Ovary (tissue), 10 donors: ENCODE data around the gene SPTLC1. TPM values are rescaled to one million over a fixed set of nuclear protein-coding genes. Genes with fewer than 3 reads are reported as not detected.

Experiments
- DNase-seq, 5 donors: peaks; one replicate each; pipeline ENCODE4 v3.0.0-alpha.2; 2019 to 2020
- H3K27ac ChIP-seq, 2 donors: fragments of 200-600 bp; one replicate each; pipeline versions ENCODE4 v1.5.1 to v1.8.0; 2019 to 2022
- H3K27me3 ChIP-seq: fragments of 200-600 bp; one replicate; pipeline ENCODE4 v1.8.0; 2022
- H3K36me3 ChIP-seq: fragments of 200-600 bp; sonication (generic); one replicate; pipeline ENCODE4 v1.5.1; 2019
- H3K4me1 ChIP-seq: one replicate; pipeline ENCODE4 v1.8.1; 2013; ENCODE audit warnings: mild to moderate bottlenecking, moderate library complexity; ENCODE audit not compliant: insufficient read depth
- H3K4me3 ChIP-seq: fragments of 200-600 bp; sonication (generic); one replicate; pipeline ENCODE4 v1.5.1; 2017
- H3K9me3 ChIP-seq, 2 donors: fragments of 200-600 bp in 1 of 2; sonication (generic) in 1 of 2; one replicate each; pipeline versions ENCODE4 v1.5.1 to v1.8.1; 2013 to 2019; ENCODE audit warnings: mild to moderate bottlenecking in 1 of 2, moderate library complexity in 1 of 2
- EP300 ChIP-seq: sonication (generic); formaldehyde crosslinking; IDR thresholded peaks from one replicate; pipeline ENCODE4 v1.6.1; 2017; ENCODE audit warnings: antibody characterized with exemption
- POLR2A ChIP-seq: fragments of 450-650 bp; IDR thresholded peaks from one replicate; pipeline ENCODE4 v1.6.1; 2017; ENCODE audit warnings: antibody characterized with exemption, mild to moderate bottlenecking, moderate library complexity
- WGBS, 3 donors: extraction: QIAGEN DNeasy Blood & Tissue Kit in 1 of 3; methylation state at CpG; one replicate each; pipeline versions ENCODE4 v1.1.5 to v1.1.7; 2013 to 2017; 5-methylcytosine and 5-hydroxymethylcytosine counted together
- intact Hi-C, 4 donors: fragments of 100-400 bp; cut with DNase I; formaldehyde crosslinking; loops; one replicate each; pipeline versions ENCODE4 v1.11.0 to v1.15.1; 2022 to 2023
- long read RNA-seq, 3 donors: library from polyadenylated mRNA in 2 of 3; unstranded in 2 of 3; transcript quantifications; one replicate each; pipeline ENCODE4 v2.0.0 and lab custom pipeline, GENCODE V29; 2021 to 2026
- polyA plus RNA-seq, 2 donors: library from polyadenylated mRNA; stranded (reverse); fragments of 200-250 nt in 1 of 2; fragments of 350-450 nt in 1 of 2; fragmentation: Illumina TruSeq in 1 of 2; extraction: RNeasy Lipid Tissue Mini Kit (QIAGEN cat#74804) in 1 of 2; gene quantifications; one replicate each; pipeline ENCODE4 v1.2.3, GENCODE V29; 2013 to 2014
- total RNA-seq, 7 donors: library from RNA; depleted of rRNA in 2 of 7; stranded (reverse); fragments of >200 nt in 2 of 7; fragmentation: NEBNext Ultra II Directional in 3 of 7; extraction: Animal tissue kit (Norgen Biotek cat#: 25700) in 3 of 7; gene quantifications; one replicate each; pipeline versions ENCODE4 v1.1.0 to v1.2.4, GENCODE V29; 2016 to 2023
- TF ChIP-seq, protein P1 (sequence below), 3 donors: fragments of 450-650 bp in 2 of 3; fragments of 200-600 bp in 1 of 3; IDR thresholded peaks; one replicate each; pipeline versions ENCODE4 v1.5.1 to v1.8.0; 2016 to 2022; ENCODE audit warnings: antibody characterized with exemption in 3 of 3, mild to moderate bottlenecking in 1 of 3
- donor health status: DM: no; HTN: no; CAD: no; lungs with moderate emphysema.
- donor health status: DM: no; HTN: no; CAD: no.
- donor health status: Bipolar disorder and iron deficiency.
- donor health status: DM: yes; HTN: yes; CAD: no.
- donor health status: DM: no; HTN: no; CAD: no.
- donor health status: DM: yes; HTN: yes; CAD: no.

The SPTLC1 gene, protein sequence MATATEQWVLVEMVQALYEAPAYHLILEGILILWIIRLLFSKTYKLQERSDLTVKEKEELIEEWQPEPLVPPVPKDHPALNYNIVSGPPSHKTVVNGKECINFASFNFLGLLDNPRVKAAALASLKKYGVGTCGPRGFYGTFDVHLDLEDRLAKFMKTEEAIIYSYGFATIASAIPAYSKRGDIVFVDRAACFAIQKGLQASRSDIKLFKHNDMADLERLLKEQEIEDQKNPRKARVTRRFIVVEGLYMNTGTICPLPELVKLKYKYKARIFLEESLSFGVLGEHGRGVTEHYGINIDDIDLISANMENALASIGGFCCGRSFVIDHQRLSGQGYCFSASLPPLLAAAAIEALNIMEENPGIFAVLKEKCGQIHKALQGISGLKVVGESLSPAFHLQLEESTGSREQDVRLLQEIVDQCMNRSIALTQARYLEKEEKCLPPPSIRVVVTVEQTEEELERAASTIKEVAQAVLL
- total RNA-seq (10 to 100 TPM; 60.1 to 80.2 (median 72.0) TPM), polyA plus RNA-seq (10 to 100 TPM; 54.3 to 77.7 TPM)
- long read RNA-seq, donor 1, transcript SPTLC1-201 (15 exons, 1,894 nt), result major isoform, 136 of 162 reads
- long read RNA-seq, donor 1, partial matches to known transcripts, result 9 of 162 reads
- long read RNA-seq, donor 1, other reads (novel, unspliced or antisense), result 10 of 162 reads
- long read RNA-seq, donor 2, transcript SPTLC1-201 (15 exons, 1,894 nt), result major isoform, 11 of 17 reads
- long read RNA-seq, donor 2, transcript SPTLC1-202 (6 exons, 946 nt), result minor isoform, 5 of 17 reads
- long read RNA-seq, donor 2, partial matches to known transcripts, result 0 of 17 reads
- long read RNA-seq, donor 2, other reads (novel, unspliced or antisense), result 0 of 17 reads
- long read RNA-seq, donor 3, transcript SPTLC1-201 (15 exons, 1,894 nt), result major isoform, 104 of 124 reads
- long read RNA-seq, donor 3, transcript SPTLC1-202 (6 exons, 946 nt), result minor isoform, 6 of 124 reads
- long read RNA-seq, donor 3, partial matches to known transcripts, result 5 of 124 reads
- long read RNA-seq, donor 3, other reads (novel, unspliced or antisense), result 9 of 124 reads

DNA sequence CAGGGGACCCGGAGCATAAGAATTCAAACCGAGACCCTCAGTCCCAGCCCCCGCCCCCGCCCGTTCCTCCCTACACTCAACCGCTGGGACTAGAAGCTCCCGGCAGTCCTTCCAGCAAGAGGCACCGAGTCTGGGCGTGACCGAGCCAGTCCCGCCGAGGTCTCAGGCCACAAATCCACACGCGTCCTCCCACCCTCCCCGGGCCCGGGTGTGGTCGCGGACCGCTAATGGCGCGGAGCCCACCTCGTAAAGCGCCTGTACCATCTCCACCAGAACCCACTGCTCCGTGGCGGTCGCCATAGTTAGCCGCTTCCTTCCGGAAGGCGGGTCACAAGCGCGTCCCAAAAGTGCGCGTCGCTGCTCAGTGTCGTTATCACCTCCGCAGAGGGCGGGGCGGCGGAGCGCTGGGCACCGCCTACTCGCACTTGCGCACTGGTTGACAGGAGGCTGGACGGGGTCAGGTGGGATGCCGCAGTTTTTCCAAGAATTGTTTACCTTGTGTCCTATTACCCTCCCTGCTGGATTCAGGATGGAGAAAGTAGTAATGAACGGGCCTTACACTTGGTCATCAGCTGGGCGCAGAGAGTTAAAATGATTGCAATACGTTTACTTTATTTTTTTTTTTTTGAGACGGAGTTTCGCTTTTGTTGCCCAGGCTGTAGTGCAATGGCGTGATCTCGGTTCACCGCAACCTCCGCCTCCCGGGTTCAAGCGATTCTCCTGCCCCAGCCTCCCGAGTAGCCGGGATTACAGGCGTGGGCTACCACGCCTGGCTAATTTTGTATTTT lies at the start of gene SPTLC1:
Gene SPTLC1, minus strand, starts transcription at position 343 of the 788 bp plus-strand sequence. Its CDS starts 43 bp downstream, at position 300.
- H3K36me3 ChIP-seq, result no peaks in the 10 kb centered on the region
- WGBS, 3 donors, result 0 to 1% (median 0%) methylated on average over 59 to 60 of the region's 60 CpGs
- no peaks in the 10 kb centered on the region for H3K9me3 ChIP-seq
- TF ChIP-seq POLR2A (peak; percentile 82), EP300 (peak; percentile 32)
- TF ChIP-seq, protein P1, sequence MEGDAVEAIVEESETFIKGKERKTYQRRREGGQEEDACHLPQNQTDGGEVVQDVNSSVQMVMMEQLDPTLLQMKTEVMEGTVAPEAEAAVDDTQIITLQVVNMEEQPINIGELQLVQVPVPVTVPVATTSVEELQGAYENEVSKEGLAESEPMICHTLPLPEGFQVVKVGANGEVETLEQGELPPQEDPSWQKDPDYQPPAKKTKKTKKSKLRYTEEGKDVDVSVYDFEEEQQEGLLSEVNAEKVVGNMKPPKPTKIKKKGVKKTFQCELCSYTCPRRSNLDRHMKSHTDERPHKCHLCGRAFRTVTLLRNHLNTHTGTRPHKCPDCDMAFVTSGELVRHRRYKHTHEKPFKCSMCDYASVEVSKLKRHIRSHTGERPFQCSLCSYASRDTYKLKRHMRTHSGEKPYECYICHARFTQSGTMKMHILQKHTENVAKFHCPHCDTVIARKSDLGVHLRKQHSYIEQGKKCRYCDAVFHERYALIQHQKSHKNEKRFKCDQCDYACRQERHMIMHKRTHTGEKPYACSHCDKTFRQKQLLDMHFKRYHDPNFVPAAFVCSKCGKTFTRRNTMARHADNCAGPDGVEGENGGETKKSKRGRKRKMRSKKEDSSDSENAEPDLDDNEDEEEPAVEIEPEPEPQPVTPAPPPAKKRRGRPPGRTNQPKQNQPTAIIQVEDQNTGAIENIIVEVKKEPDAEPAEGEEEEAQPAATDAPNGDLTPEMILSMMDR (IDR thresholded peaks at IDR 0.05), result no peak
- intact Hi-C loops, result loop anchor here in 2 of 4 donors (10.0 kb wide), 1 partner anchor 160 kb away; the partner anchor contains the start of gene ROR2 (in 2 of the 2)
- no peaks in the 10 kb centered on the region for H3K27me3 ChIP-seq
- peak; percentile 92 to 97 (median 95) for DNase-seq
- no peaks in the 10 kb centered on the region for H3K4me1 ChIP-seq
- peak within 1 kb of the TSS; percentile 69 for H3K4me3 ChIP-seq
- peak within 1 kb of the TSS; percentile 45 to 76 for H3K27ac ChIP-seq

DNA sequence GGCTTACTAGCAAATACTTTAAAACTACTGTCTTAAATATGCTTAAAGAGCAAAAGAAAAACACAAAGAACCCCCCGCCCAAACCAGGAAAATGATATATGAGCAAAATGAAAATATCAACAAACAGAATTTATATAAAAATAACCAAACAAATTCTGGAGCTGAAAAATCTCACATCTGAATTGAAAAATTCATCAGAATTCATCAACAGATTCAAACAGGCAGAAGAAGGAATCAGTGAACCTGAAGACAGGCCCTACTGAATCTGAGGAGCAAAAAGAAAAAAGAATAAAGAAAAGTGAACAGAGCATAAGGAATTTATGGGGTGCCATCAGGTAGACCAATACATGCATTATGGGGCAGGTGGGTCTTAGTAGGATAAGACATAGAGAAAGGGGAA lies 49.8 kb upstream of the SPTLC1 start:
- no peaks in the 10 kb centered on the region for H3K27me3 ChIP-seq
- no peaks in the 10 kb centered on the region for H3K4me1 ChIP-seq
- H3K9me3 ChIP-seq, result no peaks in the 10 kb centered on the region
- intact Hi-C loops, result no loop called here
- no peak overlapping the region for H3K27ac ChIP-seq
- no peak overlapping the region for H3K4me3 ChIP-seq
- no peak for TF ChIP-seq EP300
- TF ChIP-seq POLR2A, result no peak
- TF ChIP-seq, protein P1 (IDR thresholded peaks at IDR 0.05), result no peak
- DNase-seq, result no peak
- no peaks in the 10 kb centered on the region for H3K36me3 ChIP-seq
- 93 to 95% (median 94%) methylated on average over 1 of the region's 1 CpG for WGBS, 3 donors

DNA sequence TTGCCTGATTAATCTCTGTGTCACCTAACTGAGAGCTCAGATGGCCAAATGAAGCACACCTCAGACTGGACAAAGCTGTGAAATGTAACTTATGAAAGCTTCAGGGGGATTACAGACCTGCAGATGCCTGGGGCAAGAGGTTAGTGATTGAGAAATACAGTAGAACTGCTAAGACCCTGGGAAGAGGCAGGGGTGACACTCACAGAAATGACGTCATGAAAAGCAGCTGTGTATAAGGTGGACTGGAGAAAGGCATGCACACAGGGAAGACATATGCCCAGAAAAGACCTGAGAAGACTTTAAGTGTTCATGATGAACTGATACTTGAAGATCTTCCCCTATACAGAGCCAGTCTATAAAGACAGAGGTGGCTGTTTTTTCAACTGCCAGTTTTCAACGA lies 49.3 kb upstream of the SPTLC1 start:
- no peak for TF ChIP-seq POLR2A
- TF ChIP-seq, protein P1 (IDR thresholded peaks at IDR 0.05), result no peak
- TF ChIP-seq EP300, result no peak
- Histone ChIP-seq H3K27me3 (no peaks in the 10 kb centered on the region), H3K4me1 (no peaks in the 10 kb centered on the region), H3K36me3 (no peaks in the 10 kb centered on the region), H3K27ac (no peak overlapping the region), H3K9me3 (no peaks in the 10 kb centered on the region), H3K4me3 (no peak overlapping the region)
- intact Hi-C loops, result no loop called here
- no peak for DNase-seq
- 87 to 89% (median 88%) methylated on average over 2 of the region's 2 CpGs for WGBS, 3 donors
